ENCODE data around the gene OGFR.

- TF ChIP-seq POLR2A (IDR thresholded peaks at IDR 0.05; ENCODE audit: low read depth, low read length) (no peak), PAX5 (IDR thresholded peaks at IDR 0.05; ENCODE audit: insufficient read depth, low read length, severe bottlenecking) (no peak), POLR2AphosphoS5 (IDR thresholded peaks at IDR 0.05; ENCODE audit: low read depth, low read length) (no peak), POU2F2 (IDR thresholded peaks at IDR 0.05; ENCODE audit: low read depth, low read length) (no peak), TAF1 (IDR thresholded peaks at IDR 0.05; ENCODE audit: low read depth, low read length) (no peak), SPI1 (IDR thresholded peaks at IDR 0.05; ENCODE audit: low read depth, low read length) (no peak)
These were observed 44.2 kb upstream of the OGFR start for GRCh38 chr20:62760471-62760855.
